HG02759 (cell line): Measurements from ENCODE around the gene BAG5.
"Not testable (repeated sequence)": the region's sequence is repeated elsewhere in the genome, so short reads cannot be mapped to it uniquely, and the experiment has no call there.

Experiments used
- ATAC-seq: cut with Tn5 transposase; IDR thresholded peaks from one replicate; pipeline ENCODE4 v1.9.1; 2021; ENCODE audit warnings: mild to moderate bottlenecking, moderate library complexity; ENCODE audit not compliant: unreplicated experiment

Gene BAG5, protein sequence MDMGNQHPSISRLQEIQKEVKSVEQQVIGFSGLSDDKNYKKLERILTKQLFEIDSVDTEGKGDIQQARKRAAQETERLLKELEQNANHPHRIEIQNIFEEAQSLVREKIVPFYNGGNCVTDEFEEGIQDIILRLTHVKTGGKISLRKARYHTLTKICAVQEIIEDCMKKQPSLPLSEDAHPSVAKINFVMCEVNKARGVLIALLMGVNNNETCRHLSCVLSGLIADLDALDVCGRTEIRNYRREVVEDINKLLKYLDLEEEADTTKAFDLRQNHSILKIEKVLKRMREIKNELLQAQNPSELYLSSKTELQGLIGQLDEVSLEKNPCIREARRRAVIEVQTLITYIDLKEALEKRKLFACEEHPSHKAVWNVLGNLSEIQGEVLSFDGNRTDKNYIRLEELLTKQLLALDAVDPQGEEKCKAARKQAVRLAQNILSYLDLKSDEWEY

GRCh38 chr14:103562429-103563225 is at the start of gene BAG5, which contains the start of gene COA8:
Gene BAG5 (minus strand): TSS chr14:103562657. CDS start chr14:103561164, 1,493 bp downstream.
Gene COA8 (plus strand): TSS chr14:103562960. CDS start chr14:103563002, 42 bp downstream.
- ATAC-seq: peak; percentile 86

- no peak for ATAC-seq
Observed at GRCh38 chr14:103611215-103611614, 48.8 kb upstream of the BAG5 start.

- ATAC-seq: not testable (repeated sequence)
Observed at GRCh38 chr14:103609081-103609480, 46.6 kb upstream of the BAG5 start.

- ATAC-seq: no peak
Observed at GRCh38 chr14:103607822-103608221, 45.4 kb upstream of the BAG5 start.

DNA sequence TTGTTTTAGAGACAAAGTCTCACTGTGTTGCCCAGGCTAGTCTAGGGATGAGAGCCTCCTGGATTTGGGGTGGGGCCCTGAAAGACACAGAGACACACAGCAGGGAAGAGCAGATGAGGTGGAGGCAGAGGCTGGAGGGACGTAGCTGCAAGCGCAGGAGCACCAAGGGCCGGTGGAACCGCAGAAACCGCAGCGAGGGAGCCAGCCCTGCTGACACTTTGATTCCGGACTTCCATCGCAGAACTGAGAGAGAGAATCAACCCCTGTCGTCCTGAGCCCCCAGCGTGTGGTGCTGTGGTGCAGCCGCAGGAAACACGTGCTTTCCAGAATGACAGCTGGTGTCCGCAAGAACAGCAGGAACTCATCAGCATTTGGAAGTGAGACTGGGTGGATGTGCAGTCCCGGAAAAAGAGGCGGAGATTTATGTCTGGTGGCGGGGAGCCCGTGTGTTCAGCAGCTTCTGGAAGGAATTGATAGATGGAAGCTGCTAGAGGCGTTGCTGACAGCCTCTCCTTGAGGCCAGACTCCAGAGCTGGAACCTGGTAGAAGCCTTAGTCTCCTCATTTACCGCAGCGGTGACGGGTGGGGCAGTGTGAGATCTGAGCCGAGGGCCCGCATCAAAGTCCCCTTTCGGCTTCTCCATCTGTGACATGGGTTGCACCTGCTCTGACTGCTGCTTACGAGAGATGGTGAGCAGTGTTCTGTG is 44.7 kb upstream of the BAG5 start:
- ATAC-seq: peak; percentile 70

GRCh38 chr14:103604620-103605019 is 42.2 kb upstream of the BAG5 start:
- ATAC-seq: no peak

GRCh38 chr14:103600503-103600902 is 38.0 kb upstream of the BAG5 start:
- ATAC-seq: no peak

DNA sequence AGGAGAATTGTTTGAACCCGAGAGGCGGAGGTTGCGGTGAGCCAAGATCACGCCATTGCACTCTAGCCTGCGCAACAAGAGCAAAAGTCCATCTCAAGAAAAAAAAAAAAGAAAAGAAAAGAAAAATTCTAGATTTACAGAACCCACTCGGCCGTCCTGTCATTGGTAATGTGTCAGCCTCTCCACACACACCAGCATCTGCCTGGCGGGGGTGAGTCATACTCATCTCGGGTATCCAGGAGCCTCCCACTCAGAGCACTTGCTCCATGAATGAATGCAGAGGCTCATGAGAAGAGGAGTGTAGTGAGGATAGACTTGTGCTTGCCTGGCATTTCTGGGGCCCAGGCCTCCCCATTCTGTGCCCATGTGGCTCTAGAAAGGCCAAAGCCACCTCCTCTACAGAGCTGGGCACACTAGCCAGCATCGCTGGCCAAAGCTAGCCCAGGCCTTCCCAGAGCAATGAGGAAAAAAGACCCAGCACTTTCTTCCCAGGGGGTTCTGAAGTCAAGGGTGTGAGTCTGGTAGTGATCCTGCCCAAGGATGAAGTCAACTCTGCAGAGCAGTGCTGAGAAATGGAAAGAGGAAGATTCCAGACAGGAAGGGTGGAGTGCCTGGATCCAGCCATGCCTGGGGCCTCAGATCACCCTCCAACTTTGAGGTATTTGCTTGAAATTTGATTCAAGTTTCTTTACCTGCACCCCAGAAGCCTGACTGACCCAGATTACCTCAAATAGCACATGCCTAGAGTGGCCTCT is 35.3 kb upstream of the BAG5 start:
- ATAC-seq: no peak

DNA sequence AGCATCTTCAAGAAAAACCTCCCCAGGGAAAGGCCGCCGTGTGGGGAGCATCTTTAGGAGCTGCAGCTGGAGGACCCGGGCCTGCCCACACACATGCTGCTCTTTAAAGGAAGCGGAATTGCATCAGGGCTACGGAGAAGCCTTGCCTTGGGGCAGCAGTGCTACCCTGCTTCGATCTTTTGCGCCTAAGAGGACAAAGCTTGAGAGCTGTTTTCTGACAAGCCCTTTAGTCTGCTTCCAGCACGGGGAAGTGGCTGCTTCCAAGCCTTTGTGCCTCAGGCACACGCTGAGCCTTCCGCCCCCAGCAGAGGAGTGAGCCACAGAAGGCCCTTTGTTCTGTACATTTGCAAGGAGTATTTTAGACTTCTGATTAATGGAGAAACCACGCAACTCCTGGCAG is 31.8 kb upstream of the BAG5 start:
- ATAC-seq: no peak

- ATAC-seq: peak; percentile 92
Observed at GRCh38 chr14:103593577-103593976, 31.1 kb upstream of the BAG5 start.

GRCh38 chr14:103584326-103584915 is 22.0 kb upstream of the BAG5 start:
- no peak for ATAC-seq

- ATAC-seq: no peak
Observed at GRCh38 chr14:103581954-103582703, 19.7 kb upstream of the BAG5 start.

DNA sequence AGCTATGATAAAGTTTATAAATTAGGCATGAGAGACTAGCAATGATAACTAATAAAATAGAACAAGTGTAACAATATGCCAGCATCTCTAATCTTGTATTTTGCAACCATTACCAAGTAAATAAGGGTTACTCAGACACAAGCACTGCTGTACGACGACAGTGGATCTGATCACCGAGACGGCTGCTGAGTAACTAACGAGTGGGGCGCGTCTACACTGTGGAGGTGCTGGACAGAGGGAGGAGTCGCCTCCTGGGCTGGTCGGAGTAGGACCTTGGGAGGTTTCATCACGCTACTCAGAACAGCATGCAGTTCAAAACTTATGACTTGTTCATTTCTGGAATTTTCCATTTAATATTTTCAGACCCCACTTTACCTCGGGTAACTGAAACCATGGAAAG is 18.7 kb upstream of the BAG5 start:
- ATAC-seq: no peak

DNA sequence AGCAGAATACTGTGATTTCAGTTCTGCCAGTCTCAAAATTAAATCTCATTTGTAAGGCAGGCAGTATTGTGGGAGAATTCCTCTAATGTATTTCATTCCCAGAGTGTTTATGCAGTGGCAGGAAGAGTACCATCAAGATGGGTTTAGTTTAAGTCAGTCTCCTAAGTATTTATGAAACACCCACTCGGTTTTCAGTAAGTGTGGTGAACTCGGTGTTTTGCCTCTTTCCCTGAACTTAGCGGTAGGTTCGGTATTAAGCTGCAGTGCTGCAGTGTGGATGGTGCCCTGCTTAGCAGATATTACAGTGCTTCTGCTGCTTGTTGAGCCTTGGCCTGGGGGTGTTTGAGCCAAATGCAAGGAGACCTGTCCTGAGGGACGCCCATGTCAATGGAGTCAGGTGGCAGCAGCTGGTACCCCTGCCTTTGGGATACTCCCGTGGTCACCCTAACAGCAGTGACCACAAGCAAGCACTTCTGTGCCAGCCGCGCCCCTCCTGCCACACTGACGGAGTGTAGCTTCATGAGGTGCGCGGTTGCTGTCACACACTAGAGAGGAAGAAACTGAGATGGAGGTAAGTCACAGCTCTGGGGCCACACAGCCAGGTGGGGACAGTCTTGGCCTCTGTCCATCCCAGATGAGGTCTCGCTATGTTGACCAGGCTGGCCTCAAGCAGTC is 16.1 kb upstream of the BAG5 start:
- no peak for ATAC-seq

DNA sequence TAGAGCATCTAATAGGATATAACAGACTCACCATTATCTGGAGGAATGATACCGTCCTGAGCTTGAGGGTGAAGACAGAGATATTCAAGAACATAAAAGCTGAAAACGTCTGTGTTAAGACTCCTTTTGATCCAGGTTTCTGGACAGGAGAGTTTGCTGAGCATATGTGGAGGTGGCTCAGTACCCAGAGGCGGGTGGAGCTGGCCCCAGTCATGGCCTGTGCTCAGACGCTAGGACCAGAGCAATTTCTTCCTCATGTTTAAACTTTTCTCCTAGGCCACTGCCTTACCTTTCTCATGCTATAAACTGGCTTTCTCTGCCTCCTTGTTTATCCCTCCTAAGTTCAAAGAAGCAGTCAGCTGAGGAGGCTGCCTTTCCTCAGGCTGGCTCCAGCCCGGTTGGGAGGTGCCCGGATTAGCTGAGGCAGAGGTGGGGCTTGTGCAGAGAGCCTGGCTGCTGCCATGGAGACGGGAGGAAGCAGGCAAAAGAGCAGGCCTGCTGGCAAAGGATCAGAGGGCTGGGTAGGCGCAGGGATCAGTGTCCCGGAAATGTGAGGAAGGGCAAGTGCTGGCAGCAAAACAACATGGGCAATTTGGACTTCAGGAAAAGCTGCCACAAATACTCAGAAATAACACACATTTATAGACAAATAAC is 14.0 kb upstream of the BAG5 start:
- no peak for ATAC-seq

GRCh38 chr14:103574707-103575285 is 12.3 kb upstream of the BAG5 start:
- no peak for ATAC-seq

DNA sequence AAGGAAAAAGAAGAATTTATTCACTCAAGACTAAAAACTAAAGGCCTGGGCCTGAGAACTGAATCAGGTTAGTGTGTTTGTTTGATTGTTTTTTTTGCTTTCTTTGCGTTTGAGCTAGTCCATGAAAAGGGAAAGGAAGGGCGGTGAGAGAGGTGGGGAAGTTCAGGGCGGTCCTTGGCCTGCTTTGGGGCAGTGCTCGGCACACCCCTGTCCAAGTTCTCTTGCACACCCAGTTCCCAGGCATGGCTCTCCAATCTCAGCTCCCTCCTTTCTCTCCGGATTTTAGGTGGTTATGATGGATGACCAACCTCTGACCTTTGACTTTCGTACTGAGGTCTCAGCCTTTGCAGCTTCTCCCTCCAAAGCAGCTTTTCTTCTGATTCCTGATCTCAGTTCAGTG is 11.6 kb upstream of the BAG5 start:
- ATAC-seq: no peak

GRCh38 chr14:103569408-103569807 is 7.0 kb upstream of the BAG5 start:
- ATAC-seq: no peak
